DND-41 (cell line): Measurements from ENCODE around the gene GNL2.

Source experiments
- EZH2 ChIP-seq: IDR thresholded peaks from 3 replicates; pipeline ENCODE4 v1.6.1; 2012; ENCODE audit warnings: borderline replicate concordance, low read depth, mild to moderate bottlenecking, moderate library complexity, low read length, inconsistent platforms; ENCODE audit not compliant: severe bottlenecking
- TF ChIP-seq, protein P1 (sequence below): IDR thresholded peaks from 2 replicates; pipeline ENCODE4 v1.5.1; 2012; ENCODE audit warnings: borderline replicate concordance, low read length, moderate library complexity, mild to moderate bottlenecking; ENCODE audit not compliant: poor library complexity, severe bottlenecking; ENCODE audit errors: extremely low read depth

DNA sequence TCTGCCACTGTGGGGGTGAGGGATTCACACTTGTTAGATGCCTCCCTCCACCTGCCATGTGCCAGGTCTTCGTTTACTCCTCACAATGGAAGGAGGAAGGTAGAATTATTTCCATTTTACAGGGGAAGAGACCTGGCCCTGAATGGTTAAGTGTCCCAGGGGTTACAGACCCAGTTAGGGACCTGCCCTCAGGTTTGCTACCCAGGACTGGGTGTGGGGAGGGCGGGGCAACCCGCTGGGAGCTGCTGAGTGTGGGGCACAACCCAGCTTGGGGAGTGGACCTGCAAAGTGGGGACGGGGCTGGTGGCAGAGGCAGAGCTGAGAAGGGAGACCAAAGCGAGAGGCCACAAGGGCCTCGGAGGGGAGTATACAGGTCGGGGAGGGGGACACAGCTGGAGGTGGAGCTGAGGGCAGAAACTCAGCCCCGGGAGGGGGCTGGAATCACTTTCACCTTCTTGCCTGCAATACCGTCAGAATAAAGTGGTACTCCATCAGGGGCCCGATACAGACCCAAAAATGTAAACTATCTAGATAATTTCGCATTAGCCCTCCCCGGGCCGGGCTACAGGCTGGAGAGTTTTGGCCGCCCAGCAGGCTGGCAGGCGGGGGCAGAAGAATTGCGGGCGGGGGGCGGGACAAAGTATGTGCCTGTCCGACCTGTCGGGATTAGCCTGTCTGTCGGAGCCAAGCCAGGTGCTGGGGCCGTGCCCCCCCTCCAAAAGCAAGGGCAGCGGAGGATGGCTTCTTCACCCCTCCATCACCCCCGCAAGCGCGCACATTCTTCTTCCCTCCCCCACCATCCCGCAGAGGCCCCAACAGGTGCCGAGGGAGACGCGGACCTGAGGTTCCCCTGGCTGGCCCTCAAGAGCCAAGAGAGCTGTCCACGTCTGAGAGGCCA is 37.6 kb upstream of the GNL2 start:
- TF ChIP-seq, protein P1, sequence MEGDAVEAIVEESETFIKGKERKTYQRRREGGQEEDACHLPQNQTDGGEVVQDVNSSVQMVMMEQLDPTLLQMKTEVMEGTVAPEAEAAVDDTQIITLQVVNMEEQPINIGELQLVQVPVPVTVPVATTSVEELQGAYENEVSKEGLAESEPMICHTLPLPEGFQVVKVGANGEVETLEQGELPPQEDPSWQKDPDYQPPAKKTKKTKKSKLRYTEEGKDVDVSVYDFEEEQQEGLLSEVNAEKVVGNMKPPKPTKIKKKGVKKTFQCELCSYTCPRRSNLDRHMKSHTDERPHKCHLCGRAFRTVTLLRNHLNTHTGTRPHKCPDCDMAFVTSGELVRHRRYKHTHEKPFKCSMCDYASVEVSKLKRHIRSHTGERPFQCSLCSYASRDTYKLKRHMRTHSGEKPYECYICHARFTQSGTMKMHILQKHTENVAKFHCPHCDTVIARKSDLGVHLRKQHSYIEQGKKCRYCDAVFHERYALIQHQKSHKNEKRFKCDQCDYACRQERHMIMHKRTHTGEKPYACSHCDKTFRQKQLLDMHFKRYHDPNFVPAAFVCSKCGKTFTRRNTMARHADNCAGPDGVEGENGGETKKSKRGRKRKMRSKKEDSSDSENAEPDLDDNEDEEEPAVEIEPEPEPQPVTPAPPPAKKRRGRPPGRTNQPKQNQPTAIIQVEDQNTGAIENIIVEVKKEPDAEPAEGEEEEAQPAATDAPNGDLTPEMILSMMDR, result no peak
- no peak for TF ChIP-seq EZH2
